ENCODE measurements around the gene FAM153A. TPM values are rescaled to one million over a fixed set of nuclear protein-coding genes. Genes with fewer than 3 reads are reported as not detected.
"Not testable (repeated sequence)": the region's sequence is repeated elsewhere in the genome, so short reads cannot be mapped to it uniquely, and the experiment has no call there.

The FAM153A gene
- 10 to 100 TPM; 27.0 to 27.3 TPM for total RNA-seq

- peak; percentile 14 for DNase-seq
These were observed at the start of gene FAM153A for GRCh38 chr5:177782792-177783633. FAM153A (minus strand) TSS chr5:177782899.

GRCh38 chr5:177832287-177832686 is 49.6 kb upstream of the FAM153A start:
- H3K4me1 Mint-ChIP-seq, H3K9me3 Mint-ChIP-seq, H3K4me3 Mint-ChIP-seq, H3K36me3 Mint-ChIP-seq, H3K27ac Mint-ChIP-seq, DNase-seq, H3K27me3 Mint-ChIP-seq: not testable (repeated sequence)

More at GRCh38 chr5:177782792-177783633, at the start of gene FAM153A:
- Mint-ChIP-seq H3K27ac (peak within 1 kb of the TSS; percentile 80), H3K4me3 (peak within 1 kb of the TSS; percentile 78)
- not testable (repeated sequence) for H3K9me3 Mint-ChIP-seq, H3K36me3 Mint-ChIP-seq, H3K4me1 Mint-ChIP-seq, H3K27me3 Mint-ChIP-seq

GRCh38 chr5:177826073-177826472 is 43.4 kb upstream of the FAM153A start:
- not testable (repeated sequence) for DNase-seq, H3K27me3 Mint-ChIP-seq, H3K36me3 Mint-ChIP-seq, H3K9me3 Mint-ChIP-seq, H3K4me3 Mint-ChIP-seq, H3K27ac Mint-ChIP-seq, H3K4me1 Mint-ChIP-seq

- not testable (repeated sequence) for H3K4me3 Mint-ChIP-seq, H3K27me3 Mint-ChIP-seq, H3K9me3 Mint-ChIP-seq, H3K27ac Mint-ChIP-seq, DNase-seq, H3K36me3 Mint-ChIP-seq, H3K4me1 Mint-ChIP-seq
These were observed 42.1 kb upstream of the FAM153A start for GRCh38 chr5:177824776-177825175.

- not testable (repeated sequence) for H3K36me3 Mint-ChIP-seq, H3K4me1 Mint-ChIP-seq, DNase-seq
These were observed 39.8 kb upstream of the FAM153A start for GRCh38 chr5:177822489-177822888.

GRCh38 chr5:177819664-177820063 is 37.0 kb upstream of the FAM153A start:
- H3K9me3 Mint-ChIP-seq, H3K27me3 Mint-ChIP-seq, DNase-seq, H3K27ac Mint-ChIP-seq, H3K4me3 Mint-ChIP-seq, H3K36me3 Mint-ChIP-seq, H3K4me1 Mint-ChIP-seq: not testable (repeated sequence)

More at GRCh38 chr5:177822489-177822888, 39.8 kb upstream of the FAM153A start:
- H3K9me3 Mint-ChIP-seq, H3K27ac Mint-ChIP-seq, H3K4me3 Mint-ChIP-seq, H3K27me3 Mint-ChIP-seq: not testable (repeated sequence)

GRCh38 chr5:177812814-177813425 is 30.2 kb upstream of the FAM153A start:
- not testable (repeated sequence) for H3K4me3 Mint-ChIP-seq, H3K4me1 Mint-ChIP-seq, H3K9me3 Mint-ChIP-seq, H3K27ac Mint-ChIP-seq, H3K27me3 Mint-ChIP-seq, DNase-seq, H3K36me3 Mint-ChIP-seq

- H3K4me1 Mint-ChIP-seq, H3K27me3 Mint-ChIP-seq, H3K36me3 Mint-ChIP-seq, H3K27ac Mint-ChIP-seq, H3K9me3 Mint-ChIP-seq, DNase-seq, H3K4me3 Mint-ChIP-seq: not testable (repeated sequence)
These were observed 29.6 kb upstream of the FAM153A start for GRCh38 chr5:177812160-177812743.

GRCh38 chr5:177809209-177809913 is 26.7 kb upstream of the FAM153A start:
- not testable (repeated sequence) for H3K36me3 Mint-ChIP-seq, H3K4me3 Mint-ChIP-seq, H3K4me1 Mint-ChIP-seq, H3K27me3 Mint-ChIP-seq, H3K27ac Mint-ChIP-seq, H3K9me3 Mint-ChIP-seq
- peak; percentile 38 for DNase-seq

- peaks cover 10% of the 10 kb centered on the region for H3K4me1 Mint-ChIP-seq
- H3K36me3 Mint-ChIP-seq, H3K4me3 Mint-ChIP-seq, H3K9me3 Mint-ChIP-seq, H3K27me3 Mint-ChIP-seq, H3K27ac Mint-ChIP-seq, DNase-seq: not testable (repeated sequence)
These were observed 25.7 kb upstream of the FAM153A start for GRCh38 chr5:177808420-177808819.

GRCh38 chr5:177807265-177807664 is 24.6 kb upstream of the FAM153A start:
- DNase-seq, H3K36me3 Mint-ChIP-seq, H3K27me3 Mint-ChIP-seq, H3K4me3 Mint-ChIP-seq, H3K9me3 Mint-ChIP-seq: not testable (repeated sequence)
- Mint-ChIP-seq H3K27ac (peak overlapping the region; percentile 29), H3K4me1 (peaks cover 10% of the 10 kb centered on the region)

GRCh38 chr5:177801427-177801826 is 18.7 kb upstream of the FAM153A start:
- H3K4me1 Mint-ChIP-seq, result peaks cover 10% of the 10 kb centered on the region
- H3K27me3 Mint-ChIP-seq, H3K9me3 Mint-ChIP-seq, H3K36me3 Mint-ChIP-seq, H3K4me3 Mint-ChIP-seq: not testable (repeated sequence)
- H3K27ac Mint-ChIP-seq, result peak overlapping the region; percentile 79
- peak; percentile 19 for DNase-seq

GRCh38 chr5:177798237-177798840 is 15.6 kb upstream of the FAM153A start:
- not testable (repeated sequence) for H3K4me1 Mint-ChIP-seq, H3K27ac Mint-ChIP-seq, H3K27me3 Mint-ChIP-seq, H3K4me3 Mint-ChIP-seq, H3K9me3 Mint-ChIP-seq, H3K36me3 Mint-ChIP-seq
- DNase-seq, result peak; percentile 6

GRCh38 chr5:177793272-177793671 is 10.6 kb upstream of the FAM153A start:
- not testable (repeated sequence) for H3K4me1 Mint-ChIP-seq, H3K4me3 Mint-ChIP-seq, H3K36me3 Mint-ChIP-seq, H3K9me3 Mint-ChIP-seq, H3K27me3 Mint-ChIP-seq, DNase-seq, H3K27ac Mint-ChIP-seq

GRCh38 chr5:177791649-177792048 is 8.9 kb upstream of the FAM153A start:
- H3K4me1 Mint-ChIP-seq, H3K9me3 Mint-ChIP-seq: not testable (repeated sequence)

More at GRCh38 chr5:177791649-177792048, 8.9 kb upstream of the FAM153A start:
- DNase-seq, H3K4me3 Mint-ChIP-seq, H3K36me3 Mint-ChIP-seq, H3K27me3 Mint-ChIP-seq, H3K27ac Mint-ChIP-seq: not testable (repeated sequence)
